Osteoblast (primary cell): ENCODE data around the gene FBXL7. TPM values are rescaled to one million over a fixed set of nuclear protein-coding genes. Genes with fewer than 3 reads are reported as not detected.

Experiments
- DNase-seq: peaks from one replicate; pipeline ENCODE4 v3.0.0; 2011; ENCODE audit warnings: low spot score, mixed read lengths; ENCODE audit not compliant: insufficient read length; ENCODE audit errors: missing footprints
- H2AFZ ChIP-seq: 2 replicates; pipeline ENCODE4 v1.6.0; 2011; ENCODE audit warnings: mild to moderate bottlenecking, low read length
- H3K27ac ChIP-seq: 2 replicates; pipeline ENCODE4 v1.5.1; 2011; ENCODE audit warnings: mild to moderate bottlenecking, low read depth, low read length, moderate library complexity
- H3K27me3 ChIP-seq: 2 replicates; pipeline ENCODE4 v1.6.0; 2012; ENCODE audit warnings: mild to moderate bottlenecking, control low read depth, inconsistent platforms, low read length, moderate library complexity; ENCODE audit not compliant: insufficient read depth
- H3K36me3 ChIP-seq: 2 replicates; pipeline ENCODE4 v1.5.1; 2011; ENCODE audit warnings: mild to moderate bottlenecking, low read length, control low read depth, moderate library complexity; ENCODE audit not compliant: insufficient read depth
- H3K4me1 ChIP-seq: 2 replicates; pipeline ENCODE4 v1.5.1; 2011; ENCODE audit warnings: mild to moderate bottlenecking, low read length, control low read depth, moderate library complexity; ENCODE audit not compliant: insufficient read depth
- H3K4me2 ChIP-seq: 2 replicates; pipeline ENCODE4 v1.6.0; 2011; ENCODE audit warnings: mild to moderate bottlenecking, low read length; ENCODE audit not compliant: insufficient read depth
- H3K4me3 ChIP-seq: fragments of 200-600 bp; sonication (generic); 3 replicates; pipeline ENCODE4 v1.5.1; 2012; ENCODE audit warnings: mild to moderate bottlenecking, low read length, inconsistent platforms; ENCODE audit not compliant: insufficient read depth
- H3K79me2 ChIP-seq: 2 replicates; pipeline ENCODE4 v1.6.0; 2012; ENCODE audit warnings: mild to moderate bottlenecking, low read length, control low read depth, inconsistent platforms; ENCODE audit not compliant: insufficient read depth
- H3K9me3 ChIP-seq: 2 replicates; pipeline ENCODE4 v1.5.1; 2011; ENCODE audit warnings: low read depth, low read length, control low read depth
- H4K20me1 ChIP-seq: 2 replicates; pipeline ENCODE4 v1.6.0; 2012; ENCODE audit warnings: mild to moderate bottlenecking, low read length, control low read depth; ENCODE audit not compliant: insufficient read depth
- total RNA-seq: library from RNA; depleted of rRNA; stranded (reverse); fragments of >200 nt; gene quantifications from 2 replicates; pipeline ENCODE4 v1.2.3, GENCODE V29; 2012
- TF ChIP-seq, protein P1 (sequence below): IDR thresholded peaks from 2 replicates; pipeline ENCODE4 v1.5.1; 2011; ENCODE audit warnings: mild to moderate bottlenecking, low read depth, low read length, moderate library complexity; ENCODE audit errors: extremely low read depth

FBXL7 gene
- total RNA-seq, 1 donor: 13.4 TPM

DNA sequence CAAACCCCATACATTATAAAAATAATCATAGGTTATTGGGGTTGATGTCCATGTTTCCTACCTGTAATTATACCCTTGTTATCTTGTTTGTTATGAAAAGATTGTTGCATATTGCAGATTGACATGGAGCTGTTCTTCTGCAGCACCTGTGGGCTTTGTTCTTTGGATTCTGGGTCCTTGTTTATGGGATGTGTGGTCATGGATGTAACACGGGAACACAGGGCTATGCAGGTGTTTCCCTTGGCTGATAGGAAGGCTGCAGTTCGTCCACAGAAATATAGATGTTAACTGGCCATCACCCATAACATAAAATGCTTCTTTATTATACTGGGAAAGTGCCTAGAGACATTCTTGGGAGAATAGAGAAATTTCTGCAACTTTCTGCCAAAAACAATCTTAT, 77.9 kb downstream of the FBXL7 start:
- H4K20me1 ChIP-seq: peaks cover 49% of the 10 kb centered on the region
- H3K27ac ChIP-seq: no peak overlapping the region
- H3K9me3 ChIP-seq: no peaks in the 10 kb centered on the region
- H3K4me2 ChIP-seq: no peak overlapping the region
- H3K4me1 ChIP-seq: peaks cover 16% of the 10 kb centered on the region
- no peak overlapping the region for H3K4me3 ChIP-seq
- DNase-seq: no peak
- H3K36me3 ChIP-seq: no peaks in the 10 kb centered on the region
- H3K79me2 ChIP-seq: peaks cover 29% of the 10 kb centered on the region
- TF ChIP-seq, protein P1, sequence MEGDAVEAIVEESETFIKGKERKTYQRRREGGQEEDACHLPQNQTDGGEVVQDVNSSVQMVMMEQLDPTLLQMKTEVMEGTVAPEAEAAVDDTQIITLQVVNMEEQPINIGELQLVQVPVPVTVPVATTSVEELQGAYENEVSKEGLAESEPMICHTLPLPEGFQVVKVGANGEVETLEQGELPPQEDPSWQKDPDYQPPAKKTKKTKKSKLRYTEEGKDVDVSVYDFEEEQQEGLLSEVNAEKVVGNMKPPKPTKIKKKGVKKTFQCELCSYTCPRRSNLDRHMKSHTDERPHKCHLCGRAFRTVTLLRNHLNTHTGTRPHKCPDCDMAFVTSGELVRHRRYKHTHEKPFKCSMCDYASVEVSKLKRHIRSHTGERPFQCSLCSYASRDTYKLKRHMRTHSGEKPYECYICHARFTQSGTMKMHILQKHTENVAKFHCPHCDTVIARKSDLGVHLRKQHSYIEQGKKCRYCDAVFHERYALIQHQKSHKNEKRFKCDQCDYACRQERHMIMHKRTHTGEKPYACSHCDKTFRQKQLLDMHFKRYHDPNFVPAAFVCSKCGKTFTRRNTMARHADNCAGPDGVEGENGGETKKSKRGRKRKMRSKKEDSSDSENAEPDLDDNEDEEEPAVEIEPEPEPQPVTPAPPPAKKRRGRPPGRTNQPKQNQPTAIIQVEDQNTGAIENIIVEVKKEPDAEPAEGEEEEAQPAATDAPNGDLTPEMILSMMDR: no peak
- H3K27me3 ChIP-seq: no peaks in the 10 kb centered on the region
- H2AFZ ChIP-seq: no peak overlapping the region

DNA sequence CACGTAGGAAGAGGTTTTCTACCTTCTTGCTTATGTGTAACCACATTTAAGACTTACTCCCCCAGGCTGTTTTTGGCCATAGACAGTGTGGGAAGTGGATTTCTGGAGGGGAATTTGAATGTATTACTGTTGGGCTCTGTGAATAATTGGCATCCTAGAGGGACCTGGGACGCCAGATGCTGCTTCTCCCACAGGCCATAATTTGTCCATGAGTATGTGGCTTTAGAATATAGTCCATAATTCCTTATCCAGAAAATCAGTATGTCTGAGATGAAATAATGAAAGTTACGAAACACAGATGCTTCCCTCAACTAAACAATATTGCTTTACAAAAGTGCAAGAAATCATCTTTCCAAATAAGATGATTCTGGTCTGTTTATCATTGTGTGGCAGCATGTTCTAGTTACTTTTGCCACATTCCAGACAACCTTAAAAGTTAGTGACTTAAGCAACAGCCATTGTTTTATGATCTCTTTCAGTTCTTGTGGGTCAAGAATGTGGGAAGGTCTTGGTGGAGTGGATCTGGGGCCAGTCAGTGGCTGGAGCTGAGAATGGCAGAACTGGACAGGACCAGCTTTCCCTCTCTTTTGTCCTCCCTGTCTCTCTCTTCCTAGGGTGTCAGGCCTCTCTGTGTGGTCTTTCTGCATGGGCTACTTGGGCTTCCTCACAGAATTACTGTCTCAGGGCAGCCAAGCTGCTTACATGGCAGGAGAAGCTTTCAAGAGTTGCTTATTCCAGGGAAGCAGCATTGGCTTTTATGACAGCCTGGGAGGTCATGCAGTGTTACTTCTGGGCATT, 79.4 kb downstream of the FBXL7 start:
- Histone ChIP-seq H3K4me3 (no peak overlapping the region), H3K27me3 (no peaks in the 10 kb centered on the region), H3K4me1 (peaks cover 16% of the 10 kb centered on the region), H2AFZ (no peak overlapping the region), H3K79me2 (peaks cover 29% of the 10 kb centered on the region), H3K9me3 (no peaks in the 10 kb centered on the region), H3K4me2 (no peak overlapping the region), H4K20me1 (peaks cover 49% of the 10 kb centered on the region), H3K27ac (no peak overlapping the region), H3K36me3 (peaks cover 1% of the 10 kb centered on the region)
- TF ChIP-seq, protein P1: no peak
- DNase-seq: no peak

DNA sequence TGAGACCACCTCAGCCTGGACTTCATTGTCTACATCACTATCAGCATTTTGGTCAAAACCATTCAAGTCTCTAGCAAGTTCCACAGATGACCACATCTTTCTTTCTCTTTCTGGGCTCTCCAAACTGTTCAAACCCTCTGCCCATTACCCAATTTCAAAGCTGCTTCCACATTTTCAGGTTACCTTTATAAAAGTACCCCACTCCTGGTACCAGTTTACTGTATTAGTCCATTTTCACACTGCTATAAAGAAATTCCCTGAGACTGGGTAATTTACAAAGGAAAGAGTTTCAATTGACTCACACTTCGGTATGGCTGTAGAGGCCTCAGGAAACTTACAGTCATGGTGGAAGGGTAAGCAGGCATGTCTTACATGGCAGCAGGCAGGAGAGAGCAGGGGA, 84.5 kb downstream of the FBXL7 start:
- Histone ChIP-seq H2AFZ (no peak overlapping the region), H3K4me1 (peaks cover 3% of the 10 kb centered on the region), H3K36me3 (peaks cover 5% of the 10 kb centered on the region), H4K20me1 (peaks cover 21% of the 10 kb centered on the region), H3K27ac (no peak overlapping the region), H3K4me2 (no peak overlapping the region), H3K9me3 (peaks cover 3% of the 10 kb centered on the region), H3K4me3 (no peak overlapping the region), H3K27me3 (no peaks in the 10 kb centered on the region), H3K79me2 (peaks cover 12% of the 10 kb centered on the region)
- TF ChIP-seq, protein P1: no peak
- DNase-seq: no peak

DNA sequence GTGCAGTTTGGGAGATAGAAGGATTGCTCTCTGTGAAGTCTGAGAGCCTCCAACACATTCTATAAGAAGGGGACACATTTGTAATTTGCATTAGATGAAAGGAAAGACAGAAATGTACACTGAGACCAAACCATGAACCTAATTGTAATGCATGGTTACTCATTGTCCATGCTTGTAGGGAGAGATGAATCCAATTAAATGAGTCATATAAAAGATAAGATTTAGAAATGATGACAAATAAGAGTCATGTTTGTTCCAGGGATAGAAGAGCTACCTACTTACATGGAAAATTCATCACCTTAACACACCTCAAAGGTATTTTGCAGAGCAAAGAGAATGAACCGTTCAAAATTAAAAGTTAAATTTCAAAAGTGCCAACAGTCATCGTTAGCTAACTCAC, 85.1 kb downstream of the FBXL7 start:
- H3K27ac ChIP-seq: no peak overlapping the region
- H3K4me1 ChIP-seq: peaks cover 3% of the 10 kb centered on the region
- H2AFZ ChIP-seq: no peak overlapping the region
- H4K20me1 ChIP-seq: peaks cover 15% of the 10 kb centered on the region
- DNase-seq: no peak
- no peaks in the 10 kb centered on the region for H3K27me3 ChIP-seq
- H3K79me2 ChIP-seq: peaks cover 11% of the 10 kb centered on the region
- no peak overlapping the region for H3K4me2 ChIP-seq
- peaks cover 5% of the 10 kb centered on the region for H3K36me3 ChIP-seq
- TF ChIP-seq, protein P1: no peak
- H3K9me3 ChIP-seq: peaks cover 3% of the 10 kb centered on the region
- no peak overlapping the region for H3K4me3 ChIP-seq
